IMR-90 (cell line): ENCODE measurements around the gene RGSL1. TPM values are rescaled to one million over a fixed set of nuclear protein-coding genes. Genes with fewer than 3 reads are reported as not detected.

Experiments used
- ATAC-seq: fragments of 200-7000 bp; cut with Tn5 transposase; 2 replicates; pipeline ENCODE4 v1.9.1; 2020; ENCODE audit warnings: low read depth, mild to moderate bottlenecking, moderate library complexity
- BruUV-seq: library from RNA; stranded (reverse); fragments of 400-500 nt; replicated peaks from 2 replicates; lab custom pipeline; 2021; lab: Mats Ljungman, UMichigan
- CTCF ChIA-PET: fragments of 300-600 bp; formaldehyde crosslinking; extraction: SDS; loops from one replicate; lab custom pipeline; 2021; ENCODE audit warnings: antibody characterized with exemption; lab: Yijun Ruan, JAX
- POLR2A ChIA-PET: fragments of 300-600 bp; sonication (Branson Sonifier 250); formaldehyde crosslinking; loops from one replicate; lab custom pipeline; 2022; ENCODE audit warnings: antibody characterized with exemption; ENCODE audit not compliant: unreplicated experiment; lab: Charles Lee
- DNase-seq: peaks from one replicate; pipeline ENCODE4 v3.0.0; 2013
- H2AFZ ChIP-seq: replicated peaks from 2 replicates; pipeline ENCODE3; 2013; ENCODE audit warnings: low read length, mild to moderate bottlenecking; ENCODE audit not compliant: poor library complexity
- H2AK5ac ChIP-seq: 2 replicates; pipeline ENCODE4 v1.6.1; 2013; ENCODE audit warnings: low read depth, low read length, inconsistent platforms
- H2AK9ac ChIP-seq: replicated peaks from 2 replicates; pipeline ENCODE3; 2013; ENCODE audit warnings: mild to moderate bottlenecking, low read depth, low read length, moderate library complexity; ENCODE audit not compliant: poor library complexity
- H2BK120ac ChIP-seq: 2 replicates; pipeline ENCODE4 v1.6.1; 2013; ENCODE audit warnings: low read depth, low read length, inconsistent platforms
- H2BK15ac ChIP-seq: 3 replicates; pipeline ENCODE4 v1.6.1; 2013; ENCODE audit warnings: low read depth, low read length, inconsistent platforms
- H2BK20ac ChIP-seq: 2 replicates; pipeline ENCODE4 v1.6.1; 2013; ENCODE audit warnings: low read depth, mild to moderate bottlenecking, inconsistent platforms, low read length, moderate library complexity
- H2BK5ac ChIP-seq: 2 replicates; pipeline ENCODE4 v1.6.1; 2013; ENCODE audit warnings: mild to moderate bottlenecking, low read depth, low read length, inconsistent platforms; ENCODE audit not compliant: poor library complexity, severe bottlenecking
- H3K14ac ChIP-seq: replicated peaks from 2 replicates; pipeline ENCODE4 v1.6.1; 2013; ENCODE audit warnings: low read depth, low read length, inconsistent platforms
- H3K18ac ChIP-seq: 2 replicates; pipeline ENCODE4 v1.6.1; 2013; ENCODE audit warnings: low read depth, low read length, control low read depth
- H3K23ac ChIP-seq: 2 replicates; pipeline ENCODE4 v1.6.1; 2013; ENCODE audit warnings: low read depth, low read length, inconsistent platforms
- H3K27ac ChIP-seq: 2 replicates; pipeline ENCODE4 v1.5.1; 2013; ENCODE audit warnings: mild to moderate bottlenecking, control low read depth, low read length; ENCODE audit not compliant: insufficient read depth
- H3K27me3 ChIP-seq: 2 replicates; pipeline ENCODE4 v1.6.1; 2013; ENCODE audit warnings: low read length; ENCODE audit not compliant: control insufficient read depth, insufficient read depth
- H3K36me3 ChIP-seq: 2 replicates; pipeline ENCODE4 v1.6.1; 2013; ENCODE audit warnings: low read length, mixed read lengths; ENCODE audit not compliant: control insufficient read depth, insufficient read depth
- H3K4ac ChIP-seq: 2 replicates; pipeline ENCODE4 v1.6.1; 2013; ENCODE audit warnings: low read depth, low read length, inconsistent platforms
- H3K4me1 ChIP-seq: 2 replicates; pipeline ENCODE4 v1.6.1; 2013; ENCODE audit warnings: low read length, mixed read lengths; ENCODE audit not compliant: control insufficient read depth, insufficient read depth
- H3K4me2 ChIP-seq: 2 replicates; pipeline ENCODE4 v1.6.1; 2013; ENCODE audit warnings: low read depth, mild to moderate bottlenecking, control low read depth, low read length, moderate library complexity
- H3K4me3 ChIP-seq: 2 replicates; pipeline ENCODE4 v1.5.1; 2013; ENCODE audit warnings: low read depth, mild to moderate bottlenecking, control low read depth, low read length, moderate library complexity; ENCODE audit not compliant: insufficient read depth
- H3K56ac ChIP-seq: 2 replicates; pipeline ENCODE4 v1.6.1; 2013; ENCODE audit warnings: low read length, inconsistent platforms; ENCODE audit not compliant: insufficient read depth; ENCODE audit errors: extremely low read depth
- H3K79me1 ChIP-seq, 2 experiments: 2 replicates each; pipeline ENCODE4 v1.6.1; 2013; ENCODE audit warnings: low read length in 2 of 2, inconsistent platforms in 1 of 2, low read depth in 1 of 2
- H3K9ac ChIP-seq: 2 replicates; pipeline ENCODE4 v1.6.1; 2013; ENCODE audit warnings: low read depth, low read length, control low read depth
- H3K9me1 ChIP-seq: 2 replicates; pipeline ENCODE4 v1.6.1; 2013; ENCODE audit warnings: low read length, inconsistent platforms; ENCODE audit not compliant: insufficient read depth
- H3K9me3 ChIP-seq: 2 replicates; pipeline ENCODE4 v1.6.1; 2013; ENCODE audit warnings: low read length; ENCODE audit not compliant: control insufficient read depth, insufficient read depth
- H4K20me1 ChIP-seq: 2 replicates; pipeline ENCODE4 v1.6.1; 2013; ENCODE audit warnings: low read length, inconsistent platforms; ENCODE audit not compliant: insufficient read depth
- H4K5ac ChIP-seq: 2 replicates; pipeline ENCODE4 v1.6.1; 2013; ENCODE audit warnings: mild to moderate bottlenecking, low read depth, low read length, control low read depth
- H4K8ac ChIP-seq, 2 experiments: 2 replicates each; pipeline ENCODE4 v1.6.1; 2013; ENCODE audit warnings: low read depth in 2 of 2, low read length in 2 of 2, control low read depth in 1 of 2, inconsistent platforms in 1 of 2
- H4K91ac ChIP-seq: 2 replicates; pipeline ENCODE4 v1.6.1; 2013; ENCODE audit warnings: low read depth, low read length, inconsistent platforms; ENCODE audit not compliant: insufficient read depth
- BHLHE40 ChIP-seq: fragments of 150-350 bp; IDR thresholded peaks from 2 replicates; pipeline ENCODE4 v1.6.1; 2016; ENCODE audit warnings: mild to moderate bottlenecking, low read depth, low read length
- CEBPB ChIP-seq: IDR thresholded peaks from 2 replicates; pipeline ENCODE4 v1.6.1; 2012; ENCODE audit warnings: low read depth, low read length, improper control_type of control experiment
- CHD1 ChIP-seq: IDR thresholded peaks from 2 replicates; pipeline ENCODE4 v1.6.1; 2012; ENCODE audit warnings: low read depth, low read length, improper control_type of control experiment
- CTCF ChIP-seq: conservative IDR thresholded peaks from 2 replicates; pipeline ENCODE4 v1.5.1; 2012; ENCODE audit warnings: mild to moderate bottlenecking, low read depth, low read length, improper control_type of control experiment
- ELK1 ChIP-seq: fragments of 150-350 bp; IDR thresholded peaks from 2 replicates; pipeline ENCODE4 v1.6.1; 2016; ENCODE audit warnings: low read depth, mild to moderate bottlenecking, low read length, moderate library complexity, borderline replicate concordance
- FOS ChIP-seq: fragments of 150-350 bp; IDR thresholded peaks from 2 replicates; pipeline ENCODE4 v1.6.1; 2016; ENCODE audit warnings: low read depth, low read length
- MAFK ChIP-seq: IDR thresholded peaks from 2 replicates; pipeline ENCODE4 v1.6.1; 2012; ENCODE audit warnings: low read depth, low read length, improper control_type of control experiment
- MAZ ChIP-seq: IDR thresholded peaks from 2 replicates; pipeline ENCODE4 v1.6.1; 2012; ENCODE audit warnings: low read depth, mild to moderate bottlenecking, low read length, improper control_type of control experiment, moderate library complexity, borderline replicate concordance
- MXI1 ChIP-seq: IDR thresholded peaks from 2 replicates; pipeline ENCODE4 v1.6.1; 2012; ENCODE audit warnings: low read depth, mild to moderate bottlenecking, low read length, moderate library complexity, borderline replicate concordance
- NFE2L2 ChIP-seq: fragments of 150-350 bp; IDR thresholded peaks from 2 replicates; pipeline ENCODE4 v1.6.1; 2016; ENCODE audit warnings: low read depth, mild to moderate bottlenecking, low read length
- POLR2A ChIP-seq: IDR thresholded peaks from 2 replicates; pipeline ENCODE4 v1.6.1; 2012; ENCODE audit warnings: mild to moderate bottlenecking, low read depth, low read length
- RAD21 ChIP-seq: IDR thresholded peaks from 2 replicates; pipeline ENCODE4 v1.6.1; 2012; ENCODE audit warnings: low read length, improper control_type of control experiment
- RCOR1 ChIP-seq: IDR thresholded peaks from 2 replicates; pipeline ENCODE4 v1.6.1; 2012; ENCODE audit warnings: mild to moderate bottlenecking, low read length, improper control_type of control experiment; ENCODE audit not compliant: insufficient replicate concordance
- RFX5 ChIP-seq: IDR thresholded peaks from 2 replicates; pipeline ENCODE4 v1.8.0; 2012; ENCODE audit warnings: low read depth, mild to moderate bottlenecking, low read length, moderate library complexity
- SMC3 ChIP-seq: fragments of 150-350 bp; IDR thresholded peaks from 2 replicates; pipeline ENCODE4 v1.6.1; 2016; ENCODE audit warnings: low read depth, mild to moderate bottlenecking, antibody characterized with exemption, low read length, moderate library complexity
- USF2 ChIP-seq: fragments of 150-350 bp; IDR thresholded peaks from 2 replicates; pipeline ENCODE4 v1.6.1; 2017; ENCODE audit warnings: mild to moderate bottlenecking, antibody characterized with exemption, low read length, low read depth
- WGBS, 2 experiments: methylation state at CpG; one replicate each; pipeline versions ENCODE4 v1.1.5 to v1.1.7; 2013; ENCODE audit warnings: missing lambda C conversion rate in 2 of 2; ENCODE audit not compliant: insufficient read length in 1 of 2; ENCODE audit errors: extremely low coverage in 2 of 2; 5-methylcytosine and 5-hydroxymethylcytosine counted together
- dilution Hi-C: fragments of 300-500 bp; cut with HindIII; formaldehyde crosslinking; loops from one replicate; pipeline ENCODE4 v1.14.3; 2018; ENCODE audit warnings: low sequenced_read_pairs; ENCODE audit not compliant: unreplicated experiment
- in situ Hi-C: fragments of 300-500 bp; cut with MboI; formaldehyde crosslinking; loops from 3 replicates; pipeline ENCODE4 v1.14.3; 2019; ENCODE audit warnings: low sequenced_read_pairs, inconsistent platforms, mixed read lengths
- intact Hi-C: fragments of 100-400 bp; cut with micrococcal nuclease; formaldehyde crosslinking; loops from 2 replicates; pipeline ENCODE4 v1.10.0; 2022
- polyA plus RNA-seq, 3 experiments: library from polyadenylated mRNA; depleted of rRNA; stranded (reverse); fragments of >200 nt; gene quantifications; 2 replicates each; pipeline ENCODE4 v1.2.3, GENCODE V29; 2012; ENCODE audit warnings: low replicate concordance in 1 of 3
- total RNA-seq: library from RNA; depleted of rRNA; stranded (reverse); fragments of >200 nt; gene quantifications from 2 replicates; pipeline ENCODE4 v1.2.3, GENCODE V29; 2012

The RGSL1 gene
- total and polyA plus RNA-seq, 2 of the 4 experiments (the other 2 are of a cell fraction), result not detected

- Histone ChIP-seq H3K36me3 (no peaks in the 10 kb centered on the region), H2BK15ac (no peak overlapping the region), H2AK9ac (no peak overlapping the region), H2BK120ac (no peak overlapping the region), H2AK5ac (no peak overlapping the region), H3K4me1 (no peaks in the 10 kb centered on the region), H3K56ac (no peak overlapping the region), H4K91ac (no peak overlapping the region), H3K4ac (no peak overlapping the region), H3K79me1 (no peaks in the 10 kb centered on the region), H4K8ac (no peak overlapping the region), H2AFZ (no peak overlapping the region), H4K20me1 (no peaks in the 10 kb centered on the region), H3K27me3 (no peaks in the 10 kb centered on the region; the same call in 1 of the 2 replicates), H3K9me3 (no peaks in the 10 kb centered on the region), H2BK5ac (no peak overlapping the region), H4K5ac (no peak overlapping the region), H2BK20ac (no peak overlapping the region), H3K27ac (no peak overlapping the region), H3K9ac (no peak overlapping the region), H3K4me2 (no peak overlapping the region), H3K23ac (no peak overlapping the region), H3K4me3 (no peak overlapping the region), H3K18ac (no peak overlapping the region), H3K14ac (no peak overlapping the region), H3K9me1 (no peaks in the 10 kb centered on the region)
- no TSS peak for BruUV-seq
- in situ Hi-C loops, result no loop called here
- ChIA-PET POLR2A (no interaction called here), CTCF (interaction anchor here (1.5 kb wide), 1 partner anchor 17 kb away, joined by 3 read pairs; no protein-coding TSS in a partner anchor)
- intact Hi-C loops, result no loop called here
- DNase-seq, result no peak
- dilution Hi-C loops, result no loop called here
- TF ChIP-seq MXI1 (no peak), POLR2A (no peak), ELK1 (no peak), MAZ (no peak), BHLHE40 (no peak), RCOR1 (no peak), MAFK (no peak), NFE2L2 (no peak), CEBPB (no peak), RAD21 (no peak), RFX5 (no peak), SMC3 (no peak), CHD1 (no peak), USF2 (no peak), FOS (no peak), CTCF (no peak)
- WGBS, 2 experiments, result no CpG with 5 or more reads among the region's 6 CpGs
- no peak for ATAC-seq
Measured at GRCh38 chr1:182413969-182414368, 36.0 kb upstream of the RGSL1 start.
